ENCODE measurements around the gene FILIP1L.

Gene FILIP1L

GRCh38 chr3:99896482-99896881, 217.8 kb downstream of the FILIP1L start:
- no peak for TF ChIP-seq CTCF (conservative IDR thresholded peaks at IDR 0.05; ENCODE audit: low read depth, low read length)
- Histone ChIP-seq H4K20me1 (ENCODE audit: insufficient read depth) (no peaks in the 10 kb centered on the region), H3K36me3 (ENCODE audit: insufficient read depth) (no peaks in the 10 kb centered on the region), H3K4me1 (ENCODE audit: low read depth, poor library complexity, severe bottlenecking) (peaks cover 31% of the 10 kb centered on the region), H3K4me2 (no peak overlapping the region), H2AFZ (ENCODE audit: low read depth) (no peak overlapping the region), H3K27me3 (ENCODE audit: insufficient read depth, low read depth) (no peaks in the 10 kb centered on the region), H3K4me3 (IDR thresholded peaks at IDR 0.05; ENCODE audit: insufficient read depth, low read depth, low read length) (no peak overlapping the region), H3K9ac (no peak overlapping the region), H3K27ac (no peak overlapping the region), H3K79me2 (ENCODE audit: insufficient read depth, low read depth) (0 out of 2 replicates have a peak, but pooled peaks cover 5% of the 10 kb centered on the region)

- H3K4me1 ChIP-seq (ENCODE audit: low read depth, poor library complexity, severe bottlenecking): peaks cover 25% of the 10 kb centered on the region
- H4K20me1 ChIP-seq (ENCODE audit: insufficient read depth): no peaks in the 10 kb centered on the region
- no peak overlapping the region for H3K27ac ChIP-seq
- H3K79me2 ChIP-seq (ENCODE audit: insufficient read depth, low read depth): 0 out of 2 replicates have a peak, but pooled peaks cover 5% of the 10 kb centered on the region
- no peak overlapping the region for H3K4me3 ChIP-seq (IDR thresholded peaks at IDR 0.05; ENCODE audit: insufficient read depth, low read depth, low read length)
- H3K27me3 ChIP-seq (ENCODE audit: insufficient read depth, low read depth): no peaks in the 10 kb centered on the region
- no peak overlapping the region for H3K4me2 ChIP-seq
- H3K36me3 ChIP-seq (ENCODE audit: insufficient read depth): no peaks in the 10 kb centered on the region
- no peak overlapping the region for H3K9ac ChIP-seq
- TF ChIP-seq CTCF (conservative IDR thresholded peaks at IDR 0.05; ENCODE audit: low read depth, low read length): no peak
- no peak overlapping the region for H2AFZ ChIP-seq (ENCODE audit: low read depth)
Measured at GRCh38 chr3:99895703-99896441, 218.4 kb downstream of the FILIP1L start.

GRCh38 chr3:99895131-99895696, 219.1 kb downstream of the FILIP1L start:
- H4K20me1 ChIP-seq (ENCODE audit: insufficient read depth): no peaks in the 10 kb centered on the region
- 0 out of 2 replicates have a peak, but pooled peaks cover 5% of the 10 kb centered on the region for H3K79me2 ChIP-seq (ENCODE audit: insufficient read depth, low read depth)
- H3K9ac ChIP-seq: no peak overlapping the region
- no peak overlapping the region for H3K27ac ChIP-seq
- TF ChIP-seq CTCF (conservative IDR thresholded peaks at IDR 0.05; ENCODE audit: low read depth, low read length): no peak
- H3K4me3 ChIP-seq (IDR thresholded peaks at IDR 0.05; ENCODE audit: insufficient read depth, low read depth, low read length): no peak overlapping the region
- no peak overlapping the region for H2AFZ ChIP-seq (ENCODE audit: low read depth)
- H3K36me3 ChIP-seq (ENCODE audit: insufficient read depth): no peaks in the 10 kb centered on the region
- H3K4me1 ChIP-seq (ENCODE audit: low read depth, poor library complexity, severe bottlenecking): peaks cover 19% of the 10 kb centered on the region
- no peaks in the 10 kb centered on the region for H3K27me3 ChIP-seq (ENCODE audit: insufficient read depth, low read depth)
- no peak overlapping the region for H3K4me2 ChIP-seq

- Histone ChIP-seq H3K4me1 (ENCODE audit: low read depth, poor library complexity, severe bottlenecking) (no peaks in the 10 kb centered on the region), H3K9ac (no peak overlapping the region), H3K4me3 (IDR thresholded peaks at IDR 0.05; ENCODE audit: insufficient read depth, low read depth, low read length) (no peak overlapping the region), H4K20me1 (ENCODE audit: insufficient read depth) (no peaks in the 10 kb centered on the region), H3K36me3 (ENCODE audit: insufficient read depth) (no peaks in the 10 kb centered on the region), H3K27ac (no peak overlapping the region), H3K4me2 (no peak overlapping the region), H3K79me2 (ENCODE audit: insufficient read depth, low read depth) (0 out of 2 replicates have a peak, but pooled peaks cover 5% of the 10 kb centered on the region), H3K27me3 (ENCODE audit: insufficient read depth, low read depth) (no peaks in the 10 kb centered on the region), H2AFZ (ENCODE audit: low read depth) (no peak overlapping the region)
- TF ChIP-seq CTCF (conservative IDR thresholded peaks at IDR 0.05; ENCODE audit: low read depth, low read length): 0 out of 2 replicates have a peak, but pooled peaks have one; percentile 26
Measured at GRCh38 chr3:99892332-99892731, 222.0 kb downstream of the FILIP1L start.
